ENCODE data around the gene GMEB2. TPM values are rescaled to one million over a fixed set of nuclear protein-coding genes. Genes with fewer than 3 reads are reported as not detected.

Gene GMEB2
- polyA plus RNA-seq, 1 experiment = 6.3 TPM

DNA sequence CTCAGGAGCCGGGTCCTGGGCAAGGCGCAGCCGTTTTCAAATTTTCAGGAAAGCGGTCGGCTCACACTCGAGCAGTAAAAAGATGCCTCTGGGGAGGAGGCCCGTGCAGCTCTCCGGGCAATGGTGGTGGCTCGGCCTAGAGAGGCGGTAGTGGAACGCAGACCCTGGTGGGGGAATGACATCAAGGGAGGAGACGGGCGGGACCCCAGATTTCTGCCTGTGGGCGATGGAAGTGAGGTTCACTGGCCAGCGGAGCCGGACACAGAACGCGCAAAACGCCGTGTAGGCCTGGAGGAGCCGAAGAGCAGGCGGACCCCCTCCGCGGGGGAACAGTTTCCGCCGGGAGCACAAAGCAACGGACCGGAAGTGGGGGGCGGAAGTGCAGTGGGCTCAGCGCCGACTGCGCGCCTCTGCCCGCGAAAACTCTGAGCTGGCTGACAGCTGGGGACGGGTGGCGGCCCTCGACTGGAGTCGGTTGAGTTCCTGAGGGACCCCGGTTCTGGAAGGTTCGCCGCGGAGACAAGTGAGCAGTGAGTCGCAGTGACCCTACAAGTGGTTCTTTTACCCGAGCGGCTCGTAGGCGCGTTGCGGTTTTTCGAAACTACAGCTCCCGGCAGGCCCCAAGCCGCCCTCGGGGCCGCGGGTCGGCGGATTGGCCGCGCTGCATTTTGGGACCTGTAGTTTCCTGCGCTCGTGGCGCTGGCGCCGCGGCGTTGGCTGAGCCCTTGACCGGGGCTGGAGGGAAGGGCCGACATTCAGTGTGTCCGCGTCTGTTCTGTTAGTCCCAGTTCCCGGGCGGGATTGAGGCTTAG lies 31.2 kb upstream of the GMEB2 start, which contains the start of gene RTEL1:
TSS of gene RTEL1 (plus strand) at position 376 of the 812 bp plus-strand sequence. CDS start 1,091 bp downstream, outside the sequence.
- no peaks in the 10 kb centered on the region for H3K27me3 ChIP-seq (ENCODE audit: control insufficient read depth, insufficient read depth, low read length)
- H3K4me3 ChIP-seq (ENCODE audit: low read depth, low read length) = peak within 1 kb of the TSS; percentile 89
- no peaks in the 10 kb centered on the region; the same call in 1 of the 2 replicates for H3K9me3 ChIP-seq (ENCODE audit: control insufficient read depth, insufficient read depth, low read length)
- ChIA-PET CTCF (no interaction called here), POLR2A (interaction anchor here (0.7 to 1.7 kb wide), 7 partner anchors 11 to 207 kb away, joined by 3 to 14 read pairs (median 8); partner anchors contain the start of genes ARFRP1, GMEB2, PPDPF and TPD52L2)
- H3K27ac ChIP-seq (ENCODE audit: low read depth, low read length) = peak within 1 kb of the TSS; percentile 81
- peak; percentile 74 for DNase-seq (ENCODE audit: low read depth, low spot score)
- TF ChIP-seq, protein P1, sequence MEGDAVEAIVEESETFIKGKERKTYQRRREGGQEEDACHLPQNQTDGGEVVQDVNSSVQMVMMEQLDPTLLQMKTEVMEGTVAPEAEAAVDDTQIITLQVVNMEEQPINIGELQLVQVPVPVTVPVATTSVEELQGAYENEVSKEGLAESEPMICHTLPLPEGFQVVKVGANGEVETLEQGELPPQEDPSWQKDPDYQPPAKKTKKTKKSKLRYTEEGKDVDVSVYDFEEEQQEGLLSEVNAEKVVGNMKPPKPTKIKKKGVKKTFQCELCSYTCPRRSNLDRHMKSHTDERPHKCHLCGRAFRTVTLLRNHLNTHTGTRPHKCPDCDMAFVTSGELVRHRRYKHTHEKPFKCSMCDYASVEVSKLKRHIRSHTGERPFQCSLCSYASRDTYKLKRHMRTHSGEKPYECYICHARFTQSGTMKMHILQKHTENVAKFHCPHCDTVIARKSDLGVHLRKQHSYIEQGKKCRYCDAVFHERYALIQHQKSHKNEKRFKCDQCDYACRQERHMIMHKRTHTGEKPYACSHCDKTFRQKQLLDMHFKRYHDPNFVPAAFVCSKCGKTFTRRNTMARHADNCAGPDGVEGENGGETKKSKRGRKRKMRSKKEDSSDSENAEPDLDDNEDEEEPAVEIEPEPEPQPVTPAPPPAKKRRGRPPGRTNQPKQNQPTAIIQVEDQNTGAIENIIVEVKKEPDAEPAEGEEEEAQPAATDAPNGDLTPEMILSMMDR (IDR thresholded peaks at IDR 0.05; ENCODE audit: low read depth, low read length) = no peak

- no peak for DNase-seq (ENCODE audit: low read depth, low spot score)
- POLR2A ChIA-PET = interaction anchor here (1.2 to 1.7 kb wide), 3 partner anchors 25 to 120 kb away, joined by 3 to 14 read pairs (median 9); partner anchors contain the start of gene GMEB2
Measured at GRCh38 chr20:63657260-63657936, 30.5 kb upstream of the GMEB2 start.

DNA sequence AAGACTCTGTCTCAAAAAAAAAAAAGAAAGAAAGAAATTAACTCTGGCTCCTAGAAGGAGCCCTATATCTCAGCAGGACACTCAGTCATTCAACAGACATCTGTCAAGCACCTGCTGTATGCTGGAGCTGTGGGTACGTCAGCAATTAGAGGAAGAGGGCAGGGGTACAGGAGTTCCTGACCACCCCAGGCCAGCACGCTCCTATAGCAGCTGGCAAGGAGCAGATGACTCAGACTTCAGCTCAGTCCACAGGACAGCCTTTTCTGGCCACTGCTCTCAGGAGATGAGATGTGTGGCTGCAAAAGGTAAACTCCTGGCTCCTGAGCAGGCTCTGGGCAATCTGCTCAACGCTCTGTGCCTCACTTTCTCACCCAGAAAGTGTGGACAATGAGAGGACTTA lies 29.6 kb upstream of the GMEB2 start:
- no peak overlapping the region for H3K4me3 ChIP-seq (ENCODE audit: low read depth, low read length)
- ChIA-PET CTCF (no interaction called here), POLR2A (no interaction called here)
- TF ChIP-seq, protein P1 (IDR thresholded peaks at IDR 0.05; ENCODE audit: low read depth, low read length) = no peak
- H3K27me3 ChIP-seq (ENCODE audit: control insufficient read depth, insufficient read depth, low read length) = no peaks in the 10 kb centered on the region
- no peak overlapping the region for H3K27ac ChIP-seq (ENCODE audit: low read depth, low read length)
- DNase-seq (ENCODE audit: low read depth, low spot score) = no peak
- H3K9me3 ChIP-seq (ENCODE audit: control insufficient read depth, insufficient read depth, low read length) = no peaks in the 10 kb centered on the region; the same call in 1 of the 2 replicates

More at GRCh38 chr20:63657260-63657936, 30.5 kb upstream of the GMEB2 start:
- H3K4me3 ChIP-seq (ENCODE audit: low read depth, low read length) = peak overlapping the region; percentile 89
- H3K27me3 ChIP-seq (ENCODE audit: control insufficient read depth, insufficient read depth, low read length) = no peaks in the 10 kb centered on the region
- TF ChIP-seq, protein P1 (IDR thresholded peaks at IDR 0.05; ENCODE audit: low read depth, low read length) = no peak
- no peaks in the 10 kb centered on the region; the same call in 1 of the 2 replicates for H3K9me3 ChIP-seq (ENCODE audit: control insufficient read depth, insufficient read depth, low read length)
- H3K27ac ChIP-seq (ENCODE audit: low read depth, low read length) = peak overlapping the region; percentile 81
- CTCF ChIA-PET = no interaction called here

GRCh38 chr20:63655249-63655648 lies 28.3 kb upstream of the GMEB2 start:
- CTCF ChIA-PET = no interaction called here
- POLR2A ChIA-PET = no interaction called here
- Histone ChIP-seq H3K27me3 (ENCODE audit: control insufficient read depth, insufficient read depth, low read length) (no peaks in the 10 kb centered on the region), H3K9me3 (ENCODE audit: control insufficient read depth, insufficient read depth, low read length) (no peaks in the 10 kb centered on the region; the same call in 1 of the 2 replicates), H3K27ac (ENCODE audit: low read depth, low read length) (no peak overlapping the region), H3K4me3 (ENCODE audit: low read depth, low read length) (no peak overlapping the region)
- TF ChIP-seq, protein P1 (IDR thresholded peaks at IDR 0.05; ENCODE audit: low read depth, low read length) = no peak
- DNase-seq (ENCODE audit: low read depth, low spot score) = no peak
